MM.1S (cell line): ENCODE measurements around the gene APOBEC3B.

Experiments used
- DNase-seq: peaks from one replicate; pipeline ENCODE4 v3.0.0-alpha.2; 2015
- H2AFZ ChIP-seq: fragments of 300-600 bp; sonication (generic); 2 replicates; pipeline ENCODE4 v1.6.0; 2016; ENCODE audit warnings: antibody characterized with exemption, low read length
- H3F3A ChIP-seq: fragments of 300-600 bp; sonication (generic); 2 replicates; pipeline ENCODE4 v1.6.1; 2016; ENCODE audit warnings: mild to moderate bottlenecking, antibody characterized with exemption, low read length, moderate library complexity, mixed read lengths; ENCODE audit not compliant: insufficient read depth
- H3K27ac ChIP-seq: fragments of 300-600 bp; sonication (generic); 2 replicates; pipeline ENCODE4 v1.5.1; 2016; ENCODE audit warnings: mild to moderate bottlenecking, low read length
- H3K27me3 ChIP-seq: fragments of 300-600 bp; sonication (generic); replicated peaks from 2 replicates; pipeline ENCODE4 v1.6.0; 2016; ENCODE audit warnings: low read length; ENCODE audit not compliant: insufficient read depth
- H3K36me3 ChIP-seq: fragments of 300-600 bp; sonication (generic); replicated peaks from 2 replicates; pipeline ENCODE4 v1.6.1; 2016; ENCODE audit warnings: mild to moderate bottlenecking, low read length, mixed read lengths; ENCODE audit not compliant: insufficient read depth
- H3K4me1 ChIP-seq: fragments of 300-600 bp; sonication (generic); 2 replicates; pipeline ENCODE4 v1.6.1; 2016; ENCODE audit warnings: low read length, mixed read lengths
- H3K4me2 ChIP-seq: fragments of 300-600 bp; sonication (generic); 2 replicates; pipeline ENCODE4 v1.6.0; 2016; ENCODE audit warnings: low read depth, low read length
- H3K4me3 ChIP-seq: fragments of 300-600 bp; sonication (generic); 2 replicates; pipeline ENCODE4 v1.5.1; 2016; ENCODE audit warnings: low read length, mixed read lengths
- H3K79me2 ChIP-seq: fragments of 300-600 bp; sonication (generic); 2 replicates; pipeline ENCODE4 v1.6.1; 2016; ENCODE audit warnings: mixed run types, low read length, mixed read lengths
- H3K9ac ChIP-seq: fragments of 300-600 bp; sonication (generic); 2 replicates; pipeline ENCODE4 v1.6.1; 2016; ENCODE audit warnings: low read length, mixed read lengths
- H3K9me2 ChIP-seq: fragments of 300-600 bp; sonication (generic); replicated peaks from 2 replicates; pipeline ENCODE4 v1.6.1; 2016; ENCODE audit warnings: mild to moderate bottlenecking, low read length, mixed read lengths; ENCODE audit not compliant: insufficient read depth
- H3K9me3 ChIP-seq: fragments of 300-600 bp; sonication (generic); replicated peaks from 2 replicates; pipeline ENCODE4 v1.6.1; 2016; ENCODE audit warnings: mild to moderate bottlenecking, low read length, mixed read lengths; ENCODE audit not compliant: insufficient read depth
- H4K20me1 ChIP-seq: fragments of 300-600 bp; sonication (generic); 2 replicates; pipeline ENCODE4 v1.6.1; 2016; ENCODE audit warnings: mild to moderate bottlenecking, low read length, moderate library complexity, mixed read lengths; ENCODE audit not compliant: insufficient read depth
- CTCF ChIP-seq: fragments of 300-600 bp; sonication (generic); IDR thresholded peaks from 2 replicates; pipeline ENCODE4 v1.5.1; 2016; ENCODE audit warnings: antibody characterized with exemption, low read length, mixed read lengths
- EZH2 ChIP-seq: fragments of 300-600 bp; sonication (generic); optimal IDR thresholded peaks from 2 replicates; pipeline ENCODE3; 2017; ENCODE audit warnings: low read depth, mild to moderate bottlenecking, antibody characterized with exemption, low read length, mixed read lengths
- EZH2phosphoT487 ChIP-seq: fragments of 300-600 bp; sonication (generic); IDR thresholded peaks from 2 replicates; pipeline ENCODE4 v1.6.1; 2018; ENCODE audit warnings: antibody characterized with exemption, low read length

Gene APOBEC3B

GRCh38 chr22:38948181-38948940, 33.8 kb upstream of the APOBEC3B start:
- H2AFZ ChIP-seq: no peak overlapping the region
- TF ChIP-seq EZH2: no peak
- TF ChIP-seq CTCF: no peak
- TF ChIP-seq EZH2phosphoT487: no peak
- H3K27me3 ChIP-seq: peaks cover 1% of the 10 kb centered on the region; the same call in 1 of the 2 replicates
- H3K4me2 ChIP-seq: no peak overlapping the region
- H3K36me3 ChIP-seq: no peaks in the 10 kb centered on the region
- H3K9ac ChIP-seq: no peak overlapping the region
- H3K9me3 ChIP-seq: no peaks in the 10 kb centered on the region
- no peaks in the 10 kb centered on the region for H4K20me1 ChIP-seq
- no peak overlapping the region for H3K4me3 ChIP-seq
- no peak overlapping the region for H3K27ac ChIP-seq
- peaks cover 5% of the 10 kb centered on the region for H3K4me1 ChIP-seq
- no peaks in the 10 kb centered on the region for H3K79me2 ChIP-seq
- H3F3A ChIP-seq: no peaks in the 10 kb centered on the region
- DNase-seq: no peak
- no peaks in the 10 kb centered on the region for H3K9me2 ChIP-seq

GRCh38 chr22:38949889-38950405, 32.2 kb upstream of the APOBEC3B start:
- H3K27me3 ChIP-seq: no peaks in the 10 kb centered on the region
- no peak overlapping the region for H2AFZ ChIP-seq
- no peaks in the 10 kb centered on the region for H3K79me2 ChIP-seq
- TF ChIP-seq CTCF (no peak), EZH2phosphoT487 (no peak), EZH2 (no peak)
- H3F3A ChIP-seq: no peaks in the 10 kb centered on the region
- H4K20me1 ChIP-seq: no peaks in the 10 kb centered on the region
- no peak overlapping the region for H3K4me2 ChIP-seq
- H3K9me3 ChIP-seq: no peaks in the 10 kb centered on the region
- peaks cover 17% of the 10 kb centered on the region for H3K4me1 ChIP-seq
- H3K4me3 ChIP-seq: no peak overlapping the region
- H3K27ac ChIP-seq: no peak overlapping the region
- H3K9me2 ChIP-seq: no peaks in the 10 kb centered on the region
- no peak overlapping the region for H3K9ac ChIP-seq
- H3K36me3 ChIP-seq: no peaks in the 10 kb centered on the region
- no peak for DNase-seq

- no peaks in the 10 kb centered on the region for H3K79me2 ChIP-seq
- no peak overlapping the region for H3K4me2 ChIP-seq
- no peaks in the 10 kb centered on the region for H3F3A ChIP-seq
- H2AFZ ChIP-seq: no peak overlapping the region
- TF ChIP-seq EZH2: no peak
- TF ChIP-seq EZH2phosphoT487: no peak
- no peak for TF ChIP-seq CTCF
- H3K9me3 ChIP-seq: no peaks in the 10 kb centered on the region
- no peaks in the 10 kb centered on the region for H4K20me1 ChIP-seq
- no peak overlapping the region for H3K9ac ChIP-seq
- peaks cover 18% of the 10 kb centered on the region for H3K4me1 ChIP-seq
- H3K27me3 ChIP-seq: no peaks in the 10 kb centered on the region
- no peak for DNase-seq
- H3K4me3 ChIP-seq: no peak overlapping the region
- H3K27ac ChIP-seq: no peak overlapping the region
- no peaks in the 10 kb centered on the region for H3K36me3 ChIP-seq
- no peaks in the 10 kb centered on the region for H3K9me2 ChIP-seq
Observed at GRCh38 chr22:38950527-38951295, 31.4 kb upstream of the APOBEC3B start.
